Activated CD8-positive, alpha-beta memory T cell treated with anti-CD3 and anti-CD28 coated beads, Interleukin-2, amount 50 U/mL, for 48 hours (primary cell): ENCODE measurements around the gene LYVE1.

Experiments
- DNase-seq: peaks from one replicate; pipeline ENCODE4 v3.0.0-alpha.2; 2020

The LYVE1 gene

GRCh38 chr11:10590218-10590915 is 21.9 kb upstream of the LYVE1 start:
- no peak for DNase-seq

GRCh38 chr11:10588904-10589303 is 20.4 kb upstream of the LYVE1 start:
- DNase-seq, result no peak

- DNase-seq, result no peak
These were observed 19.5 kb upstream of the LYVE1 start for GRCh38 chr11:10587995-10588394.

- DNase-seq, result no peak
These were observed 18.9 kb upstream of the LYVE1 start for GRCh38 chr11:10587388-10587787.

GRCh38 chr11:10584071-10584501 is 15.6 kb upstream of the LYVE1 start:
- DNase-seq, result no peak

- DNase-seq, result no peak
These were observed 13.1 kb upstream of the LYVE1 start for GRCh38 chr11:10581481-10582019.

GRCh38 chr11:10580623-10581022 is 12.2 kb upstream of the LYVE1 start:
- no peak for DNase-seq

GRCh38 chr11:10579700-10580099 is 11.2 kb upstream of the LYVE1 start:
- DNase-seq, result no peak

GRCh38 chr11:10576035-10576398 is 7.6 kb upstream of the LYVE1 start:
- no peak for DNase-seq

- DNase-seq, result no peak
These were observed 7.0 kb upstream of the LYVE1 start for GRCh38 chr11:10575346-10576034.

GRCh38 chr11:10573556-10573955 is 5.1 kb upstream of the LYVE1 start:
- no peak for DNase-seq

GRCh38 chr11:10573028-10573427 is 4.6 kb upstream of the LYVE1 start:
- DNase-seq, result no peak

- no peak for DNase-seq
These were observed 4.1 kb upstream of the LYVE1 start for GRCh38 chr11:10572533-10572932.

- DNase-seq, result no peak
These were observed 1.0 kb downstream of the LYVE1 start for GRCh38 chr11:10567446-10567845.

- DNase-seq, result no peak
These were observed 2.1 kb downstream of the LYVE1 start for GRCh38 chr11:10566257-10566957.

GRCh38 chr11:10565493-10565892 is 3.0 kb downstream of the LYVE1 start:
- DNase-seq, result no peak

- no peak for DNase-seq
These were observed 3.7 kb downstream of the LYVE1 start for GRCh38 chr11:10564696-10565318.

- no peak for DNase-seq
These were observed 4.4 kb downstream of the LYVE1 start for GRCh38 chr11:10564030-10564429.

- no peak for DNase-seq
These were observed 6.5 kb downstream of the LYVE1 start for GRCh38 chr11:10561947-10562346.

- DNase-seq, result no peak
These were observed 7.2 kb downstream of the LYVE1 start for GRCh38 chr11:10561043-10561818.

GRCh38 chr11:10558288-10558687 is 10.2 kb downstream of the LYVE1 start:
- DNase-seq, result no peak

GRCh38 chr11:10556590-10556989 is 11.9 kb downstream of the LYVE1 start:
- no peak for DNase-seq
